Midbrain (tissue), 1 donor: ENCODE results near the gene ABCC10.
"Not testable (repeated sequence)": the region's sequence is repeated elsewhere in the genome, so short reads cannot be mapped to it uniquely, and the experiment has no call there.

Source experiments
- DNase-seq: peaks from one replicate; lab custom pipeline; 2025; lab: John Stamatoyannopoulos, UW

Gene ABCC10

GRCh38 chr6:43496370-43497128, 69.2 kb downstream of the ABCC10 start:
- no peak for DNase-seq

GRCh38 chr6:43497129-43497396, 69.7 kb downstream of the ABCC10 start:
- DNase-seq = no peak

GRCh38 chr6:43497689-43498088, 70.3 kb downstream of the ABCC10 start:
- no peak for DNase-seq

- not testable (repeated sequence) for DNase-seq
Observed at GRCh38 chr6:43498291-43498690, 71.0 kb downstream of the ABCC10 start.

DNA sequence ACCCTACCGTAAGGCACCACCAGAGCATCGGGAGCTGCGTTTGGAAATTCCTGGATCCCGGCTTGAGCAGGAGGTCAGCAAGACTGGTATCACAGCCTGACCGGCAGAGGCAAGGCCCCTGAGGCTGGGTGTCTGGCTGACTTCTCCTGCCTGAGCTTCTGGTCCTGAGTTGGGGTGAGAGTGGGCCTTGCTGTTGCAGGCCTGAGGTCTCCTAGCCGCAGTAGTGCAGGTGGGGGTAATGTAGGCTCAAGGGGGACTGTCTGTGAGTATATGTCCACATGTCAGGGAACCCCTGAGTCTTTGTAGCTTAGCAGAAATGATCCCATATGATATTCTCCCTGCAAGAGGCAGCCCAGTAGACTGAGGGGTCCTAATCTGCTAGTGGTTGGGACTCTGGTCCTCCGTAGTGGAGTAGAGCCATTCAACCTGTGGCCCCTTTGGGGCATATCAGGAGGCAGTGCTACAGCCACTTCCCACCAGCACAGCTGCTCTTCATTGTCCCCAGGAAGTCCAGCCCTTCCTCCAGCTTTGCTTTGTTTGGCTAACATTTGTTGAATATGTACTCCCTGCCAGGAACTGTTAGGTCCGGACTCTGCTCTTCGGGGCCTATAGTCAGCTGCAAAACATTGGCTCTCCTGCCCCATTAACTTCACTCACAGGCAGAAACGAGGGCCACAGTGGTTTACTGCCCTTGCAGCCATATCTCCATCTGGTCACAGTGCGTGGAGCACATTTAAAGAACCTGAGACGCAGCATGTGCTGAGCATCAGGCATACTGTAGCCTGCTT, 71.9 kb downstream of the ABCC10 start:
- DNase-seq = no peak
